CD14-positive monocyte (primary cell): ENCODE measurements around the gene TP73. TPM values are rescaled to one million over a fixed set of nuclear protein-coding genes. Genes with fewer than 3 reads are reported as not detected.

Source experiments
- DNase-seq, 3 donors: peaks; one replicate each; pipeline ENCODE4 v3.0.0-alpha.2; 2011 to 2022
- H2AFZ ChIP-seq: 2 replicates; pipeline ENCODE4 v1.6.0; 2012; ENCODE audit warnings: mild to moderate bottlenecking, low read depth, low read length, inconsistent platforms; ENCODE audit not compliant: insufficient read depth, poor library complexity, severe bottlenecking
- H3K27ac ChIP-seq, 2 donors: 1 replicate in 1 of 2; 2 replicates in 1 of 2; pipeline ENCODE4 v1.5.1; 2012 to 2013; ENCODE audit warnings: low read length in 2 of 2, control low read depth in 1 of 2, inconsistent platforms in 1 of 2, low read depth in 1 of 2, mild to moderate bottlenecking in 1 of 2
- H3K27me3 ChIP-seq, 2 donors: one replicate each; pipeline versions ENCODE4 v1.6.0 to v1.6.1; 2011 to 2013; ENCODE audit warnings: low read length in 2 of 2; ENCODE audit not compliant: control insufficient read depth in 2 of 2, insufficient read depth in 2 of 2
- H3K36me3 ChIP-seq, 2 donors: replicated peaks in 1 of 2; 1 replicate in 1 of 2; 2 replicates in 1 of 2; pipeline versions ENCODE4 v1.5.1 to v1.6.1; 2012 to 2013; ENCODE audit warnings: low read length in 2 of 2, control low read depth in 1 of 2, inconsistent platforms in 1 of 2, mild to moderate bottlenecking in 1 of 2; ENCODE audit not compliant: insufficient read depth in 2 of 2, control insufficient read depth in 1 of 2
- H3K4me1 ChIP-seq, 2 donors: 1 replicate in 1 of 2; 2 replicates in 1 of 2; pipeline versions ENCODE4 v1.5.1 to v1.6.1; 2012 to 2013; ENCODE audit warnings: low read length in 2 of 2, control low read depth in 1 of 2, inconsistent platforms in 1 of 2, mild to moderate bottlenecking in 1 of 2, moderate library complexity in 1 of 2; ENCODE audit not compliant: insufficient read depth in 2 of 2, control insufficient read depth in 1 of 2
- H3K4me2 ChIP-seq: replicated peaks from 2 replicates; pipeline ENCODE3; 2012; ENCODE audit warnings: low read length, moderate library complexity, mild to moderate bottlenecking; ENCODE audit not compliant: poor library complexity, severe bottlenecking; ENCODE audit errors: extremely low read depth
- H3K4me3 ChIP-seq, 3 experiments: fragments of 200-600 bp in 1 of 3; sonication (generic) in 1 of 3; replicated peaks in 1 of 3; 1 replicate in 2 of 3; 2 replicates in 1 of 3; pipeline ENCODE4 v1.5.1; 2011 to 2013; ENCODE audit warnings: low read length in 3 of 3, mild to moderate bottlenecking in 3 of 3, control low read depth in 2 of 3, low read depth in 2 of 3, inconsistent platforms in 1 of 3, moderate library complexity in 1 of 3
- H3K79me2 ChIP-seq: 2 replicates; pipeline ENCODE4 v1.6.0; 2012; ENCODE audit warnings: mild to moderate bottlenecking, control low read depth, inconsistent platforms, low read length, moderate library complexity; ENCODE audit not compliant: insufficient read depth
- H3K9ac ChIP-seq: 2 replicates; pipeline ENCODE4 v1.6.0; 2017; ENCODE audit warnings: low read length, mild to moderate bottlenecking; ENCODE audit not compliant: insufficient read depth, poor library complexity, severe bottlenecking
- H3K9me3 ChIP-seq, 2 donors: replicated peaks in 1 of 2; 1 replicate in 1 of 2; 2 replicates in 1 of 2; pipeline versions ENCODE4 v1.5.1 to v1.6.1; 2012 to 2013; ENCODE audit warnings: low read length in 2 of 2, control low read depth in 1 of 2; ENCODE audit not compliant: control insufficient read depth in 1 of 2, insufficient read depth in 1 of 2
- H4K20me1 ChIP-seq: 2 replicates; pipeline ENCODE4 v1.6.0; 2012; ENCODE audit warnings: mild to moderate bottlenecking, low read length, control low read depth, moderate library complexity; ENCODE audit not compliant: insufficient read depth
- H3K27ac Mint-ChIP-seq, 7 donors: one replicate each; pipeline ENCODE4 v1.8.0; 2020; ENCODE audit warnings: mild to moderate bottlenecking in 7 of 7, mixed read lengths in 7 of 7, moderate library complexity in 6 of 7, inconsistent platforms in 2 of 7
- H3K27me3 Mint-ChIP-seq, 3 donors: one replicate each; pipeline ENCODE4 v1.8.0; 2021 to 2022; ENCODE audit warnings: low read depth in 3 of 3, mild to moderate bottlenecking in 3 of 3, mixed read lengths in 3 of 3, moderate library complexity in 3 of 3, inconsistent platforms in 1 of 3
- H3K36me3 Mint-ChIP-seq, 2 donors: one replicate each; pipeline ENCODE4 v1.8.0; 2020; ENCODE audit warnings: mixed read lengths in 2 of 2, inconsistent platforms in 1 of 2, mild to moderate bottlenecking in 1 of 2
- H3K4me1 Mint-ChIP-seq: one replicate; pipeline ENCODE4 v1.8.0; 2020; ENCODE audit warnings: mild to moderate bottlenecking, mixed read lengths
- H3K4me3 Mint-ChIP-seq, 2 donors: one replicate each; pipeline ENCODE4 v1.8.0; 2020; ENCODE audit warnings: mild to moderate bottlenecking in 2 of 2, mixed read lengths in 2 of 2, moderate library complexity in 1 of 2
- H3K9me3 Mint-ChIP-seq, 7 donors: one replicate each; pipeline ENCODE4 v1.8.0; 2020 to 2022; ENCODE audit warnings: mixed read lengths in 7 of 7, mild to moderate bottlenecking in 6 of 7, moderate library complexity in 6 of 7, inconsistent platforms in 2 of 7
- WGBS: methylation state at CpG from one replicate; pipeline ENCODE4 v1.1.5; 2013; ENCODE audit warnings: missing lambda C conversion rate; ENCODE audit not compliant: insufficient coverage; 5-methylcytosine and 5-hydroxymethylcytosine counted together
- intact Hi-C, 2 donors: fragments of 100-400 bp; cut with micrococcal nuclease; formaldehyde crosslinking; loops; one replicate each; pipeline versions ENCODE4 v1.15.0 to v1.15.1; 2023
- polyA plus RNA-seq, 3 donors: library from polyadenylated mRNA; depleted of rRNA in 1 of 3; unstranded in 2 of 3; stranded (reverse) in 1 of 3; fragments of 300-500 nt in 2 of 3; fragments of >200 nt in 1 of 3; fragmentation: Illumina TruSeq in 2 of 3; gene quantifications; 1 replicate in 2 of 3; 2 replicates in 1 of 3; pipeline ENCODE4 v1.2.3, GENCODE V29; 2012 to 2021
- TF ChIP-seq, protein P1 (sequence below): fragments of 200-600 bp; IDR thresholded peaks from one replicate; pipeline ENCODE4 v1.8.0; 2022; ENCODE audit warnings: antibody characterized with exemption, mild to moderate bottlenecking

The TP73 gene
- polyA plus RNA-seq, 3 donors: 0.21 to 0.42 TPM; not detected in 1

DNA sequence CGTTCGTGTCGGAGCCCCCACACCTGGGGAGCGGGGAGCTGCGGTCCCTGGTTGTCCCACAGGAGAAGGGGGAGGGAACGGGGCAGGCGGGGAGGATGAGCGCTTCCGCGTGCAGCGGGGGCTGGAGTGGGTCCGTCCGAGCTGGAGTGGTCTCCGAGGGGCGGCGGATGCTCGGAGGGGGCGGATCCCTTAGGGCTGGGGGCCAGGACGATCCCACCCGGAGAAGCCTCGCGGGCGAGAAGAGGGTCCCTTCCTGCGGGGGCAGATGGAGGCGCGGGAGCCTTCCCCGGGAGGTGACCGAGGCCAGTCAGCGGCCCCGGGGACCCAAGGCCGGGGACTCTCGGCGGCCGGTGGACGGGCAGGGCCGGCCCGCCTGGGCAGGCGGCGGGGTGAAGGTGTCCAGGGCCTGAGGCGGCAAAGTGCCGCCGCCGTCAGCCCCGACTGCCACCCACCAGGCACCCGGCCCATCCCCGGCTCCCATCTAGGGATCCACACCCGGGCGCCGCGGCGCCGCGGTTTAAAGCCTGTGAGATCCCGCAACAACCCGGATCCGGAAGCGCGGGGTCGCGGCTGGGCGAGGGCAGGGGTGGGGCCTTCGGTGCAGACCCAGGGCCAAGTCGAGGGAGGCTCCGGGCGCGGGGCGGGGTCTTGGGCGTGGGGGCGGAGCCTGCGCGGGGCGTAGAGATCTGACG is 94.7 kb downstream of the TP73 start:
- H3K27me3 Mint-ChIP-seq: peaks cover 2 to 7% (median 7%) of the 10 kb centered on the region in 3 donors
- no peaks in the 10 kb centered on the region for H3K79me2 ChIP-seq
- peak overlapping the region; percentile 89 for H3K4me2 ChIP-seq
- H3K9me3 Mint-ChIP-seq: peaks cover 0 to 3% (median 0%) of the 10 kb centered on the region in 7 donors
- peaks cover 5 to 11% of the 10 kb centered on the region in 2 donors for H3K36me3 Mint-ChIP-seq
- WGBS: under 1% methylated on average over 73 of the region's 73 CpGs
- DNase-seq: peak; percentile 46 to 52 (median 49)
- H3K27ac Mint-ChIP-seq: peak overlapping the region in 1 of 7 donors; percentile 59
- no peaks in the 10 kb centered on the region for H3K9me3 ChIP-seq
- H3K9ac ChIP-seq: peak overlapping the region; percentile 80
- TF ChIP-seq, protein P1, sequence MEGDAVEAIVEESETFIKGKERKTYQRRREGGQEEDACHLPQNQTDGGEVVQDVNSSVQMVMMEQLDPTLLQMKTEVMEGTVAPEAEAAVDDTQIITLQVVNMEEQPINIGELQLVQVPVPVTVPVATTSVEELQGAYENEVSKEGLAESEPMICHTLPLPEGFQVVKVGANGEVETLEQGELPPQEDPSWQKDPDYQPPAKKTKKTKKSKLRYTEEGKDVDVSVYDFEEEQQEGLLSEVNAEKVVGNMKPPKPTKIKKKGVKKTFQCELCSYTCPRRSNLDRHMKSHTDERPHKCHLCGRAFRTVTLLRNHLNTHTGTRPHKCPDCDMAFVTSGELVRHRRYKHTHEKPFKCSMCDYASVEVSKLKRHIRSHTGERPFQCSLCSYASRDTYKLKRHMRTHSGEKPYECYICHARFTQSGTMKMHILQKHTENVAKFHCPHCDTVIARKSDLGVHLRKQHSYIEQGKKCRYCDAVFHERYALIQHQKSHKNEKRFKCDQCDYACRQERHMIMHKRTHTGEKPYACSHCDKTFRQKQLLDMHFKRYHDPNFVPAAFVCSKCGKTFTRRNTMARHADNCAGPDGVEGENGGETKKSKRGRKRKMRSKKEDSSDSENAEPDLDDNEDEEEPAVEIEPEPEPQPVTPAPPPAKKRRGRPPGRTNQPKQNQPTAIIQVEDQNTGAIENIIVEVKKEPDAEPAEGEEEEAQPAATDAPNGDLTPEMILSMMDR: no peak
- H3K36me3 ChIP-seq: peaks cover 5 to 9% of the 10 kb centered on the region in 2 donors
- H3K4me1 Mint-ChIP-seq: peaks cover 37% of the 10 kb centered on the region
- H2AFZ ChIP-seq: peak overlapping the region; percentile 82
- intact Hi-C loops: no loop called here
- peaks cover 16 to 23% of the 10 kb centered on the region in 2 donors for H3K4me1 ChIP-seq
- H3K27me3 ChIP-seq: no peaks in the 10 kb centered on the region
- H4K20me1 ChIP-seq: no peaks in the 10 kb centered on the region
- H3K4me3 ChIP-seq: peak overlapping the region; percentile 42 to 83 (median 71)
- H3K4me3 Mint-ChIP-seq: peak overlapping the region; percentile 78 to 85
- H3K27ac ChIP-seq: no peak overlapping the region

DNA sequence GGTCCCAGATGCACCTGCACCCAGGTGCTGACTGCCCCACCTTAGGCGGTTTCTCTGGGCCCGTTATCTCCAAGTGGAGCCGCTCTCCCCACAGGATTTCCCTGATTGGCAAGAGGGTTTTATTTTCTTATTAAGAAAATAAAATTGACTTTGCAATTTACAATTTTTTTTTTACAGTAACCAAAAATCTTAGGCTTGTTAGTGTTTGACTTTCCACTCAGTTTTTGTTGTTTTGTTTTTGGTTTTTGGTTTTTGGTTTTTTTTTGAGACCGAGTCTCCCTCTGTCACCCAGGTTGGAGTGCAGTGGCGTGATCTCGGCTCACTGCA is 95.2 kb downstream of the TP73 start:
- TF ChIP-seq, protein P1: no peak
- intact Hi-C loops: no loop called here
- Mint-ChIP-seq H3K36me3 (peaks cover under 1 to 6% of the 10 kb centered on the region in 2 donors), H3K27ac (no peak overlapping the region), H3K9me3 (peaks cover 0 to 3% (median 0%) of the 10 kb centered on the region in 7 donors), H3K4me1 (peaks cover 37% of the 10 kb centered on the region), H3K4me3 (peak overlapping the region; percentile 78 to 85), H3K27me3 (peaks cover 2 to 7% (median 7%) of the 10 kb centered on the region in 3 donors)
- Histone ChIP-seq H3K27me3 (no peaks in the 10 kb centered on the region), H3K4me2 (peak overlapping the region; percentile 89), H4K20me1 (no peaks in the 10 kb centered on the region), H3K27ac (no peak overlapping the region), H3K9me3 (no peaks in the 10 kb centered on the region), H3K9ac (peak overlapping the region; percentile 80), H3K4me1 (peaks cover 16 to 23% of the 10 kb centered on the region in 2 donors), H3K4me3 (peak overlapping the region; percentile 42 to 83 (median 71)), H3K79me2 (no peaks in the 10 kb centered on the region), H3K36me3 (peaks cover 2 to 4% of the 10 kb centered on the region in 2 donors), H2AFZ (peak overlapping the region; percentile 82)
- no CpG with 5 or more reads among the region's 6 CpGs for WGBS
- no peak for DNase-seq
